Liver (tissue), 9 donors: ENCODE data around the gene BATF. TPM values are rescaled to one million over a fixed set of nuclear protein-coding genes. Genes with fewer than 3 reads are reported as not detected.

Experiments used
- DNase-seq: peaks from one replicate; pipeline ENCODE4 v3.0.0-alpha.2; 2017; ENCODE audit warnings: low spot score
- H3K27ac ChIP-seq, 2 donors: one replicate each; pipeline ENCODE4 v1.7.0; 2013; ENCODE audit warnings: inconsistent platforms in 2 of 2, low read length in 2 of 2, control low read depth in 1 of 2, low read depth in 1 of 2, mild to moderate bottlenecking in 1 of 2
- H3K27me3 ChIP-seq, 4 donors: one replicate each; pipeline versions ENCODE4 v1.6.1 to v1.7.0; 2013; ENCODE audit warnings: low read length in 3 of 4, inconsistent platforms in 1 of 4, mild to moderate bottlenecking in 1 of 4, moderate library complexity in 1 of 4; ENCODE audit not compliant: control insufficient read depth in 4 of 4, insufficient read depth in 4 of 4
- H3K36me3 ChIP-seq, 4 donors: one replicate each; pipeline versions ENCODE4 v1.6.1 to v1.7.0; 2013; ENCODE audit warnings: low read length in 3 of 4, mild to moderate bottlenecking in 3 of 4, low read depth in 1 of 4, moderate library complexity in 1 of 4; ENCODE audit not compliant: control insufficient read depth in 4 of 4, insufficient read depth in 3 of 4
- H3K4me1 ChIP-seq, 4 donors: one replicate each; pipeline versions ENCODE4 v1.6.1 to v1.7.0; 2013; ENCODE audit warnings: low read length in 3 of 4, mild to moderate bottlenecking in 3 of 4, moderate library complexity in 1 of 4; ENCODE audit not compliant: control insufficient read depth in 4 of 4, insufficient read depth in 4 of 4
- H3K4me3 ChIP-seq, 3 donors: one replicate each; pipeline versions ENCODE4 v1.6.1 to v1.7.0; 2013; ENCODE audit warnings: low read length in 3 of 3, control low read depth in 1 of 3, low read depth in 1 of 3, mild to moderate bottlenecking in 1 of 3
- H3K9ac ChIP-seq, 2 donors: one replicate each; pipeline ENCODE4 v1.7.0; 2013; ENCODE audit warnings: low read length in 2 of 2, mild to moderate bottlenecking in 2 of 2, moderate library complexity in 2 of 2, control low read depth in 1 of 2, low read depth in 1 of 2
- H3K9me3 ChIP-seq, 4 donors: one replicate each; pipeline versions ENCODE4 v1.6.1 to v1.7.0; 2013; ENCODE audit warnings: low read length in 3 of 4; ENCODE audit not compliant: control insufficient read depth in 4 of 4
- ATF3 ChIP-seq: IDR thresholded peaks from 2 replicates; pipeline ENCODE4 v1.6.1; 2016; ENCODE audit warnings: antibody characterized with exemption
- CTCF ChIP-seq: fragments of 150-350 bp; IDR thresholded peaks from 2 replicates; pipeline ENCODE4 v1.5.1; 2017; ENCODE audit warnings: improper control_type of control experiment, low read depth, low read length; ENCODE audit not compliant: missing input control
- EGR1 ChIP-seq, 2 donors: IDR thresholded peaks; 2 replicates each; pipeline ENCODE4 v1.6.1; 2016 to 2018; ENCODE audit warnings: antibody characterized with exemption in 2 of 2, low read depth in 2 of 2
- FOXA1 ChIP-seq: IDR thresholded peaks from 2 replicates; pipeline ENCODE4 v1.6.1; 2016; ENCODE audit warnings: antibody characterized with exemption
- FOXA2 ChIP-seq: IDR thresholded peaks from 2 replicates; pipeline ENCODE4 v1.6.1; 2016; ENCODE audit warnings: antibody characterized with exemption
- GABPA ChIP-seq, 2 donors: IDR thresholded peaks in 1 of 2; conservative IDR thresholded peaks in 1 of 2; 2 replicates each; pipeline ENCODE4 v1.6.1; 2016; ENCODE audit warnings: antibody characterized with exemption in 2 of 2, mild to moderate bottlenecking in 1 of 2, moderate library complexity in 1 of 2
- HNF4A ChIP-seq, 2 donors: conservative IDR thresholded peaks; 2 replicates each; pipeline ENCODE4 v1.6.1; 2016; ENCODE audit warnings: antibody characterized with exemption in 2 of 2, mild to moderate bottlenecking in 2 of 2
- HNF4G ChIP-seq: IDR thresholded peaks from 2 replicates; pipeline ENCODE4 v1.6.1; 2016; ENCODE audit warnings: antibody characterized with exemption
- JUND ChIP-seq, 2 donors: IDR thresholded peaks; 2 replicates each; pipeline ENCODE4 v1.6.1; 2016; ENCODE audit warnings: antibody characterized with exemption in 2 of 2
- MAX ChIP-seq: IDR thresholded peaks from 2 replicates; pipeline ENCODE4 v1.6.1; 2016; ENCODE audit warnings: antibody characterized with exemption
- NR2F2 ChIP-seq: IDR thresholded peaks from 2 replicates; pipeline ENCODE4 v1.6.1; 2016; ENCODE audit warnings: antibody characterized with exemption
- RAD21 ChIP-seq, 2 donors: IDR thresholded peaks; 2 replicates each; pipeline ENCODE4 v1.6.1; 2016; ENCODE audit warnings: antibody characterized with exemption in 2 of 2, mild to moderate bottlenecking in 2 of 2
- REST ChIP-seq: IDR thresholded peaks from 2 replicates; pipeline ENCODE4 v1.6.1; 2016; ENCODE audit warnings: antibody characterized with exemption, mild to moderate bottlenecking
- RXRA ChIP-seq, 2 donors: IDR thresholded peaks; 2 replicates each; pipeline ENCODE4 v1.6.1; 2017 to 2018; ENCODE audit warnings: antibody characterized with exemption in 2 of 2, mild to moderate bottlenecking in 1 of 2
- SP1 ChIP-seq: IDR thresholded peaks from 2 replicates; pipeline ENCODE4 v1.6.1; 2018; ENCODE audit warnings: antibody characterized with exemption, mild to moderate bottlenecking
- TAF1 ChIP-seq: conservative IDR thresholded peaks from 2 replicates; pipeline ENCODE4 v1.6.1; 2016; ENCODE audit warnings: antibody characterized with exemption, mild to moderate bottlenecking
- YY1 ChIP-seq: IDR thresholded peaks from 2 replicates; pipeline ENCODE4 v1.6.1; 2016; ENCODE audit warnings: antibody characterized with exemption, mild to moderate bottlenecking
- ZBTB33 ChIP-seq: IDR thresholded peaks from 2 replicates; pipeline ENCODE4 v1.6.1; 2016; ENCODE audit warnings: antibody characterized with exemption
- WGBS: extraction: QIAGEN DNeasy Blood & Tissue Kit; methylation state at CpG from one replicate; pipeline ENCODE4 v1.1.7; 2013; 5-methylcytosine and 5-hydroxymethylcytosine counted together
- polyA plus RNA-seq, 2 donors: library from polyadenylated mRNA; stranded (reverse) in 1 of 2; unstranded in 1 of 2; fragments of 200-250 nt in 1 of 2; fragments of >200 nt in 1 of 2; fragmentation: Nextera tagmentation in 1 of 2; extraction: Ambion mirVana in 1 of 2; gene quantifications; one replicate each; pipeline versions ENCODE4 v1.2.1 to v1.2.3, GENCODE V29; 2013 to 2015
- total RNA-seq, 2 donors: library from RNA; depleted of rRNA; stranded (reverse); fragments of >200 nt; gene quantifications; one replicate each; pipeline ENCODE4 v1.2.3, GENCODE V29; 2014
- donor health status: healthy.
- donor health status: healthy.
- donor health status: healthy.
- donor health status: healthy.
- donor health status: healthy.

BATF gene
- total and polyA plus RNA-seq, 4 donors, result 0.77 to 2.1 (median 1.0) TPM

GRCh38 chr14:75515629-75515996 is 6.7 kb upstream of the BATF start:
- H3K9ac ChIP-seq, result no peak overlapping the region
- H3K27me3 ChIP-seq, result no peaks in the 10 kb centered on the region
- 59% methylated on average over 7 of the region's 7 CpGs for WGBS
- no peak for DNase-seq
- H3K9me3 ChIP-seq, result peaks cover 0 to 8% (median 1%) of the 10 kb centered on the region in 4 donors
- H3K4me1 ChIP-seq, result peaks cover 0 to 3% (median 1%) of the 10 kb centered on the region in 4 donors
- TF ChIP-seq JUND (IDR thresholded peaks at IDR 0.05) (no peak), EGR1 (IDR thresholded peaks at IDR 0.05; ENCODE audit: low read depth in 2 of 2) (no peak), NR2F2 (no peak), RXRA (IDR thresholded peaks at IDR 0.05) (no peak), YY1 (no peak), FOXA2 (no peak)
- H3K27ac ChIP-seq, result no peak overlapping the region
- H3K36me3 ChIP-seq, result no peaks in the 10 kb centered on the region
- H3K4me3 ChIP-seq, result peak overlapping the region in 1 of 3 donors; percentile 32

- peak; percentile 64 to 80 for TF ChIP-seq RAD21 (IDR thresholded peaks at IDR 0.05)
- no peak for TF ChIP-seq HNF4G
- TF ChIP-seq FOXA2, result no peak
- TF ChIP-seq YY1, result no peak
- no peak for TF ChIP-seq SP1
- TF ChIP-seq RXRA (IDR thresholded peaks at IDR 0.05), result peak in 1 of 2 donors; percentile 71
- no peak for TF ChIP-seq ATF3
- no peak for TF ChIP-seq FOXA1
- TF ChIP-seq NR2F2, result no peak
- TF ChIP-seq EGR1 (IDR thresholded peaks at IDR 0.05; ENCODE audit: low read depth in 2 of 2), result no peak
- TF ChIP-seq ZBTB33, result no peak
- no peak for TF ChIP-seq REST
- TF ChIP-seq GABPA (IDR thresholded peaks at IDR 0.05 in 1 of 2, conservative IDR thresholded peaks at IDR 0.05 in 1 of 2), result no peak
- no peak for TF ChIP-seq MAX
- no peak for TF ChIP-seq HNF4A (conservative IDR thresholded peaks at IDR 0.05)
- TF ChIP-seq TAF1, result no peak
- TF ChIP-seq JUND (IDR thresholded peaks at IDR 0.05), result no peak
- peak; percentile 42 for TF ChIP-seq CTCF
- H3K27me3 ChIP-seq, result no peaks in the 10 kb centered on the region
- no peaks in the 10 kb centered on the region for H3K9me3 ChIP-seq
- WGBS, result 67% methylated on average over 4 of the region's 4 CpGs
- H3K4me3 ChIP-seq, result no peak overlapping the region
- no peak overlapping the region for H3K27ac ChIP-seq
- H3K4me1 ChIP-seq, result peaks cover 0 to 3% (median 1%) of the 10 kb centered on the region in 4 donors
- no peak for DNase-seq
- no peak overlapping the region for H3K9ac ChIP-seq
- no peaks in the 10 kb centered on the region for H3K36me3 ChIP-seq
Observed at GRCh38 chr14:75518625-75519024, 3.6 kb upstream of the BATF start.
